HEK293 (cell line): ENCODE measurements around the gene IDE.

Experiments used
- CTCF ChIA-PET: fragments of 350-600 bp; formaldehyde crosslinking; extraction: SDS; loops from one replicate; lab custom pipeline; 2021; ENCODE audit warnings: antibody characterized with exemption; lab: Yijun Ruan, JAX
- POLR2A ChIA-PET: fragments of 300-600 bp; formaldehyde crosslinking; extraction: SDS; loops from one replicate; lab custom pipeline; 2020; ENCODE audit warnings: antibody characterized with exemption, inconsistent platforms; lab: Yijun Ruan, JAX
- H3K27ac ChIP-seq: fragments of 200-500 bp; sonication (Bioruptor generic); 2 replicates; pipeline ENCODE4 v1.5.1; 2014; ENCODE audit warnings: low read depth, low read length, control low read depth, inconsistent platforms; ENCODE audit errors: extremely low read depth
- H3K36me3 ChIP-seq, 2 experiments: fragments of 200-500 bp in 1 of 2; sonication (Bioruptor generic) in 1 of 2; 1 replicate in 1 of 2; 2 replicates in 1 of 2; pipeline ENCODE4 v1.5.1; 2014 to 2017; ENCODE audit warnings: inconsistent platforms in 2 of 2, low read length in 2 of 2; ENCODE audit not compliant: control insufficient read depth in 2 of 2, insufficient read depth in 1 of 2
- H3K4me1 ChIP-seq: fragments of 200-500 bp; sonication (Bioruptor generic); 2 replicates; pipeline ENCODE4 v1.5.1; 2014; ENCODE audit warnings: mild to moderate bottlenecking, low read length, inconsistent platforms; ENCODE audit not compliant: control insufficient read depth, insufficient read depth
- H3K4me3 ChIP-seq: 2 replicates; pipeline ENCODE4 v1.5.1; 2011; ENCODE audit warnings: low read depth, mild to moderate bottlenecking, control low read depth, low read length, moderate library complexity
- H3K9me3 ChIP-seq: fragments of 200-500 bp; sonication (Bioruptor generic); 2 replicates; pipeline ENCODE4 v1.5.1; 2014; ENCODE audit warnings: low read depth, low read length, inconsistent platforms; ENCODE audit not compliant: control insufficient read depth, insufficient read depth
- ELK4 ChIP-seq: IDR thresholded peaks from 2 replicates; pipeline ENCODE4 v1.6.1; 2011; ENCODE audit warnings: mild to moderate bottlenecking, low read depth, low read length, borderline replicate concordance
- GLI4 ChIP-seq: fragments of 450-650 bp; formaldehyde crosslinking; IDR thresholded peaks from 2 replicates; pipeline ENCODE4 v1.5.1; 2016; ENCODE audit warnings: missing biosample characterization, missing genetic modification characterization
- IKZF3 ChIP-seq: fragments of 450-650 bp; IDR thresholded peaks from 2 replicates; pipeline ENCODE4 v1.5.0; 2018; ENCODE audit warnings: missing biosample characterization, mild to moderate bottlenecking, missing genetic modification characterization, moderate library complexity
- KLF1 ChIP-seq: fragments of 450-650 bp; formaldehyde crosslinking; IDR thresholded peaks from 2 replicates; pipeline ENCODE4 v1.5.1; 2016; ENCODE audit warnings: missing biosample characterization, missing genetic modification characterization
- KLF10 ChIP-seq: fragments of 450-650 bp; IDR thresholded peaks from 2 replicates; pipeline ENCODE4 v1.5.1; 2018; ENCODE audit warnings: missing biosample characterization, mild to moderate bottlenecking, missing genetic modification characterization
- PBX3 ChIP-seq: sonication (generic); formaldehyde crosslinking; IDR thresholded peaks from 2 replicates; pipeline ENCODE4 v1.8.1; 2022; ENCODE audit warnings: mild to moderate bottlenecking, moderate library complexity, missing genetic modification reagents
- REST ChIP-seq: fragments of 450-650 bp; formaldehyde crosslinking; IDR thresholded peaks from 2 replicates; pipeline ENCODE4 v1.5.1; 2016; ENCODE audit warnings: missing biosample characterization, missing genetic modification characterization
- SP7 ChIP-seq: fragments of 450-650 bp; formaldehyde crosslinking; IDR thresholded peaks from 2 replicates; pipeline ENCODE4 v1.5.1; 2016; ENCODE audit warnings: missing biosample characterization, missing genetic modification characterization
- ZBTB7A ChIP-seq: fragments of 450-650 bp; formaldehyde crosslinking; IDR thresholded peaks from 2 replicates; pipeline ENCODE4 v1.5.1; 2016; ENCODE audit warnings: low read depth, missing biosample characterization, missing genetic modification characterization
- ZFHX2 ChIP-seq: fragments of 450-650 bp; formaldehyde crosslinking; conservative IDR thresholded peaks from 2 replicates; pipeline ENCODE4 v1.5.1; 2016; ENCODE audit warnings: missing biosample characterization, missing genetic modification characterization
- ZFP41 ChIP-seq: fragments of 450-650 bp; formaldehyde crosslinking; IDR thresholded peaks from 2 replicates; pipeline ENCODE4 v1.5.1; 2016; ENCODE audit warnings: missing biosample characterization, missing genetic modification characterization, borderline replicate concordance
- ZNF146 ChIP-seq: fragments of 450-650 bp; formaldehyde crosslinking; IDR thresholded peaks from 2 replicates; pipeline ENCODE4 v1.5.1; 2016; ENCODE audit warnings: missing biosample characterization, missing genetic modification characterization
- ZNF202 ChIP-seq: fragments of 450-650 bp; formaldehyde crosslinking; IDR thresholded peaks from 2 replicates; pipeline ENCODE4 v1.5.1; 2016; ENCODE audit warnings: missing biosample characterization, missing genetic modification characterization, borderline replicate concordance
- ZNF335 ChIP-seq: fragments of 450-650 bp; formaldehyde crosslinking; conservative IDR thresholded peaks from 2 replicates; pipeline ENCODE4 v1.5.1; 2016; ENCODE audit warnings: missing biosample characterization, missing genetic modification characterization
- ZNF530 ChIP-seq: fragments of 450-650 bp; formaldehyde crosslinking; IDR thresholded peaks from 2 replicates; pipeline ENCODE4 v1.5.1; 2016; ENCODE audit warnings: low read depth, missing biosample characterization, missing genetic modification characterization
- ZNF610 ChIP-seq: fragments of 450-650 bp; formaldehyde crosslinking; IDR thresholded peaks from 2 replicates; pipeline ENCODE4 v1.5.1; 2016; ENCODE audit warnings: missing biosample characterization, missing genetic modification characterization, borderline replicate concordance
- ZNF621 ChIP-seq: fragments of 450-650 bp; formaldehyde crosslinking; IDR thresholded peaks from 2 replicates; pipeline ENCODE4 v1.5.1; 2017; ENCODE audit warnings: missing biosample characterization, missing genetic modification characterization
- TF ChIP-seq, protein P1 (sequence below): fragments of 450-650 bp; formaldehyde crosslinking; IDR thresholded peaks from 2 replicates; pipeline ENCODE4 v1.5.1; 2017; ENCODE audit warnings: missing biosample characterization, missing genetic modification characterization
- TF ChIP-seq, protein P2 (sequence below): fragments of 450-650 bp; formaldehyde crosslinking; optimal IDR thresholded peaks from 2 replicates; pipeline ENCODE3; 2016; ENCODE audit warnings: missing biosample characterization, mild to moderate bottlenecking, missing genetic modification characterization
- TF ChIP-seq, protein P3 (sequence below): fragments of 450-650 bp; formaldehyde crosslinking; IDR thresholded peaks from 2 replicates; pipeline ENCODE4 v1.5.1; 2016; ENCODE audit warnings: missing biosample characterization, missing genetic modification characterization

IDE gene

DNA sequence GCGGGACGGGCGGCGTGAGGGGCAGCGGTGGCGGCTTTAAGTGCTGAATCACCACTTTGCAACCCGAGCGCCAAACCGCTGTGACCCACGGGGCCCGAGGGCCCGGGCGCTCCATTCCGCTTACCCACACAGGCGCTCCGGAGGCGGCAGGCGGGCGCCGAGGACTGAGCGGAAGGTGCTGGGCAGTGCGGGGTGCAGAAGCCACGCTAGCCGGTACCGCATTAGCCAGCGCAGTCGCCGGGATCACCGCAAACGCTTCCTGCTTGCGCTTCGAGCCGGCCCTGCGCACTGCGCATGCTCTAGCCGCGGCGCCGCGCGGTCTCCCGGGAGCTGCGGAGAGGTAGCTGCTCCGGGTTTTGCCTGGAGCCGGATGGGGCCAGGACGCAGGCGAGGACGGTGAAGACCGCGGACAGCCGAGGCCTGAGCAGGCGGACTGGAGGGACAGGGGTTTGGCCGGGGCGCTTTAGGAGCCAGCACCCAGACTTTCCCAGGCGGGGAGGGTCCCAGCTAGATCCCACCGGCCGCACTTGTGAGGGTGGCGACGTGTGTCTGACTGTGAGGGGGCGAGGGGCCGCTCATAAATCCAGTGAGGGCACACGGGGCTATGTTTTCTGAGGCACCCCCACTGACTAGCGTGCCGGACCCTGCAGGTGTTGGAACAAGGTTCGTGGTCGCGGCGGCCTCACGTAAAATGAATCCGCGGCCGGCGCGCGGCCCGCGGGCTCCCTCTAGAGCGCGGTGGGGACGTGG is at the start of gene IDE:
IDE (minus strand) TSS at position 296 of the 750 bp plus-strand sequence; CDS start at position 222, 74 bp downstream.
- POLR2A ChIA-PET: interaction anchor here (0.6 to 1.8 kb wide), 12 partner anchors 10 to 283 kb away, joined by 3 to 15 read pairs (median 4); partner anchors contain the start of genes CPEB3, EXOC6, HHEX and KIF11
- Histone ChIP-seq H3K4me3 (peak within 1 kb of the TSS; percentile 84), H3K36me3 (peaks cover 0 to 4% of the 10 kb centered on the region in 2 experiments; a peak in 1 of 3 replicates), H3K27ac (peak within 1 kb of the TSS; percentile 95), H3K4me1 (peaks cover 13% of the 10 kb centered on the region), H3K9me3 (no peaks in the 10 kb centered on the region)
- CTCF ChIA-PET: interaction anchor here (0.6 to 6.7 kb wide), 14 partner anchors 10 to 560 kb away, joined by 3 to 71 read pairs (median 4); partner anchors contain the start of gene KIF11
- TF ChIP-seq ZNF202: no peak
- peak; percentile 70 for TF ChIP-seq REST
- TF ChIP-seq ZNF146 (tag by site-specific recombination): peak; percentile 4; the same call in 1 of the 2 replicates
- peak; percentile 85 for TF ChIP-seq SP7 (tag by site-specific recombination)
- TF ChIP-seq ZNF621 (tag by site-specific recombination): no peak
- TF ChIP-seq ZNF610 (tag by site-specific recombination): 0 out of 2 replicates have a peak, but pooled peaks have one; percentile 55
- TF ChIP-seq, protein P1, sequence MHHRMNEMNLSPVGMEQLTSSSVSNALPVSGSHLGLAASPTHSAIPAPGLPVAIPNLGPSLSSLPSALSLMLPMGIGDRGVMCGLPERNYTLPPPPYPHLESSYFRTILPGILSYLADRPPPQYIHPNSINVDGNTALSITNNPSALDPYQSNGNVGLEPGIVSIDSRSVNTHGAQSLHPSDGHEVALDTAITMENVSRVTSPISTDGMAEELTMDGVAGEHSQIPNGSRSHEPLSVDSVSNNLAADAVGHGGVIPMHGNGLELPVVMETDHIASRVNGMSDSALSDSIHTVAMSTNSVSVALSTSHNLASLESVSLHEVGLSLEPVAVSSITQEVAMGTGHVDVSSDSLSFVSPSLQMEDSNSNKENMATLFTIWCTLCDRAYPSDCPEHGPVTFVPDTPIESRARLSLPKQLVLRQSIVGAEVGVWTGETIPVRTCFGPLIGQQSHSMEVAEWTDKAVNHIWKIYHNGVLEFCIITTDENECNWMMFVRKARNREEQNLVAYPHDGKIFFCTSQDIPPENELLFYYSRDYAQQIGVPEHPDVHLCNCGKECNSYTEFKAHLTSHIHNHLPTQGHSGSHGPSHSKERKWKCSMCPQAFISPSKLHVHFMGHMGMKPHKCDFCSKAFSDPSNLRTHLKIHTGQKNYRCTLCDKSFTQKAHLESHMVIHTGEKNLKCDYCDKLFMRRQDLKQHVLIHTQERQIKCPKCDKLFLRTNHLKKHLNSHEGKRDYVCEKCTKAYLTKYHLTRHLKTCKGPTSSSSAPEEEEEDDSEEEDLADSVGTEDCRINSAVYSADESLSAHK (tag by site-specific recombination): peak; percentile 56
- TF ChIP-seq IKZF3 (tag by site-specific recombination): peak; percentile 58
- no peak for TF ChIP-seq ELK4
- TF ChIP-seq ZNF530 (tag by site-specific recombination): no peak
- TF ChIP-seq, protein P2, sequence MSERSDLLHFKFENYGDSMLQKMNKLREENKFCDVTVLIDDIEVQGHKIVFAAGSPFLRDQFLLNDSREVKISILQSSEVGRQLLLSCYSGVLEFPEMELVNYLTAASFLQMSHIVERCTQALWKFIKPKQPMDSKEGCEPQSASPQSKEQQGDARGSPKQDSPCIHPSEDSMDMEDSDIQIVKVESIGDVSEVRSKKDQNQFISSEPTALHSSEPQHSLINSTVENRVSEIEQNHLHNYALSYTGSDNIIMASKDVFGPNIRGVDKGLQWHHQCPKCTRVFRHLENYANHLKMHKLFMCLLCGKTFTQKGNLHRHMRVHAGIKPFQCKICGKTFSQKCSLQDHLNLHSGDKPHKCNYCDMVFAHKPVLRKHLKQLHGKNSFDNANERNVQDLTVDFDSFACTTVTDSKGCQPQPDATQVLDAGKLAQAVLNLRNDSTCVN (tag by site-specific recombination): peak; percentile 97
- no peak; the same call in none of the 2 replicates for TF ChIP-seq ZFHX2 (tag by site-specific recombination)
- TF ChIP-seq ZNF335 (tag by site-specific recombination): peak; percentile 97
- TF ChIP-seq, protein P3, sequence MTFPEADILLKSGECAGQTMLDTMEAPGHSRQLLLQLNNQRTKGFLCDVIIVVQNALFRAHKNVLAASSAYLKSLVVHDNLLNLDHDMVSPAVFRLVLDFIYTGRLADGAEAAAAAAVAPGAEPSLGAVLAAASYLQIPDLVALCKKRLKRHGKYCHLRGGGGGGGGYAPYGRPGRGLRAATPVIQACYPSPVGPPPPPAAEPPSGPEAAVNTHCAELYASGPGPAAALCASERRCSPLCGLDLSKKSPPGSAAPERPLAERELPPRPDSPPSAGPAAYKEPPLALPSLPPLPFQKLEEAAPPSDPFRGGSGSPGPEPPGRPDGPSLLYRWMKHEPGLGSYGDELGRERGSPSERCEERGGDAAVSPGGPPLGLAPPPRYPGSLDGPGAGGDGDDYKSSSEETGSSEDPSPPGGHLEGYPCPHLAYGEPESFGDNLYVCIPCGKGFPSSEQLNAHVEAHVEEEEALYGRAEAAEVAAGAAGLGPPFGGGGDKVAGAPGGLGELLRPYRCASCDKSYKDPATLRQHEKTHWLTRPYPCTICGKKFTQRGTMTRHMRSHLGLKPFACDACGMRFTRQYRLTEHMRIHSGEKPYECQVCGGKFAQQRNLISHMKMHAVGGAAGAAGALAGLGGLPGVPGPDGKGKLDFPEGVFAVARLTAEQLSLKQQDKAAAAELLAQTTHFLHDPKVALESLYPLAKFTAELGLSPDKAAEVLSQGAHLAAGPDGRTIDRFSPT (tag by site-specific recombination): peak; percentile 47
- TF ChIP-seq KLF10 (tag by site-specific recombination): 0 out of 2 replicates have a peak, but pooled peaks have one; percentile 10
- 0 out of 2 replicates have a peak, but pooled peaks have one; percentile 15 for TF ChIP-seq GLI4 (tag by site-specific recombination)
- TF ChIP-seq ZBTB7A: peak; percentile 79; the same call in 1 of the 2 replicates
- TF ChIP-seq ZFP41: no peak
- TF ChIP-seq KLF1: no peak; the same call in 1 of the 2 replicates
- peak; percentile 82; the same call in 1 of the 2 replicates for TF ChIP-seq PBX3 (CRISPR knock-in tag)
